ENCODE data around the gene EPHA8. TPM values are rescaled to one million over a fixed set of nuclear protein-coding genes. Genes with fewer than 3 reads are reported as not detected.

The EPHA8 gene
- total and polyA plus RNA-seq, 2 donors (not counting 1 experiment from before 2014, with no cell fraction given): not detected

DNA sequence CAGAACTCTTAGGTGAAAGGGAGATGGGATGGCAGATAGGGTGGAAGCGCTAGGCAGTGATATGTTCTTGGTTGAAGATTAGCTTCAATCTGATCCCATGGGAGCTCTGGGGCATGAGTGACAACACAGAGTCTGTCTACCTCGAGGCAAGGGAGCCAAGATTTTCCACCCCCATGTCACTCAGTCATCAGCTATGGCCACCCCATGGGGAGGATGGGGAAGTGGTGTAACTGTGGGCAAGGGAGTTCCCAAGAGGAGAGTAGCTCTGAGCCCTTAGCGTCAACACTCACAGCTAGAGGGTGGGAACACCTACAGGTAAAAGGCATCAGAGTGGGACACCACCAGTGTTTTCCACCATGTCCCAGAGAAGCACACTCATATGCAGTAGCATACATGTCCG lies 42.9 kb downstream of the EPHA8 start:
- Histone ChIP-seq H2AFZ (ENCODE audit: insufficient read depth, low read depth, low read length, poor library complexity, severe bottlenecking) (no peak overlapping the region), H3K36me3 (replicated peaks in 1 of 2; ENCODE audit: control extremely low read depth in 1 of 2, control insufficient read depth in 1 of 2, extremely low read depth in 1 of 2, insufficient read depth in 2 of 2, low read length in 1 of 2) (no peaks in the 10 kb centered on the region), H3K79me2 (ENCODE audit: control insufficient read depth, insufficient read depth, low read length) (no peaks in the 10 kb centered on the region), H3K27ac (ENCODE audit: low read length in 2 of 2) (no peak overlapping the region), H3K4me3 (ENCODE audit: control extremely low read depth in 1 of 5, extremely low read depth in 1 of 5, insufficient read depth in 1 of 5, low read depth in 2 of 5, low read length in 4 of 5) (no peak overlapping the region), H3K4me1 (ENCODE audit: control insufficient read depth in 2 of 2, insufficient read depth in 2 of 2, low read length in 2 of 2) (no peaks in the 10 kb centered on the region), H4K20me1 (ENCODE audit: control insufficient read depth, insufficient read depth, low read length, poor library complexity, severe bottlenecking) (no peaks in the 10 kb centered on the region), H3K9me3 (ENCODE audit: control extremely low read depth in 1 of 3, control insufficient read depth in 2 of 3, insufficient read depth in 1 of 3, low read length in 2 of 3) (no peaks in the 10 kb centered on the region), H3K27me3 (replicated peaks in 1 of 4; ENCODE audit: control extremely low read depth in 1 of 4, control insufficient read depth in 3 of 4, insufficient read depth in 4 of 4, low read length in 3 of 4) (peaks cover 0 to 8% (median 0%) of the 10 kb centered on the region in 4 experiments), H3K9ac (ENCODE audit: low read length) (no peak overlapping the region), H3K4me2 (replicated peaks; ENCODE audit: low read depth, low read length, poor library complexity, severe bottlenecking) (no peak overlapping the region)
- CTCF ChIA-PET: no interaction called here
- no peak for TF ChIP-seq EZH2 (IDR thresholded peaks at IDR 0.05; ENCODE audit: borderline replicate concordance, insufficient read depth, low read depth, low read length, poor library complexity, severe bottlenecking)
- TF ChIP-seq, protein P1, sequence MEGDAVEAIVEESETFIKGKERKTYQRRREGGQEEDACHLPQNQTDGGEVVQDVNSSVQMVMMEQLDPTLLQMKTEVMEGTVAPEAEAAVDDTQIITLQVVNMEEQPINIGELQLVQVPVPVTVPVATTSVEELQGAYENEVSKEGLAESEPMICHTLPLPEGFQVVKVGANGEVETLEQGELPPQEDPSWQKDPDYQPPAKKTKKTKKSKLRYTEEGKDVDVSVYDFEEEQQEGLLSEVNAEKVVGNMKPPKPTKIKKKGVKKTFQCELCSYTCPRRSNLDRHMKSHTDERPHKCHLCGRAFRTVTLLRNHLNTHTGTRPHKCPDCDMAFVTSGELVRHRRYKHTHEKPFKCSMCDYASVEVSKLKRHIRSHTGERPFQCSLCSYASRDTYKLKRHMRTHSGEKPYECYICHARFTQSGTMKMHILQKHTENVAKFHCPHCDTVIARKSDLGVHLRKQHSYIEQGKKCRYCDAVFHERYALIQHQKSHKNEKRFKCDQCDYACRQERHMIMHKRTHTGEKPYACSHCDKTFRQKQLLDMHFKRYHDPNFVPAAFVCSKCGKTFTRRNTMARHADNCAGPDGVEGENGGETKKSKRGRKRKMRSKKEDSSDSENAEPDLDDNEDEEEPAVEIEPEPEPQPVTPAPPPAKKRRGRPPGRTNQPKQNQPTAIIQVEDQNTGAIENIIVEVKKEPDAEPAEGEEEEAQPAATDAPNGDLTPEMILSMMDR (IDR thresholded peaks at IDR 0.05): no peak
- Mint-ChIP-seq H3K9me3 (ENCODE audit: insufficient read depth) (no peaks in the 10 kb centered on the region), H3K27me3 (peaks cover 51% of the 10 kb centered on the region), H3K4me1 (no peaks in the 10 kb centered on the region), H3K4me3 (no peak overlapping the region), H3K27ac (no peak overlapping the region)
- POLR2A ChIA-PET: no interaction called here
- intact Hi-C loops (cut with micrococcal nuclease): no loop called here
- WGBS (ENCODE audit: insufficient coverage): 88% methylated on average over 1 of the region's 4 CpGs
- ATAC-seq (ENCODE audit: low read depth) (no peak), DNase-seq (no peak)

DNA sequence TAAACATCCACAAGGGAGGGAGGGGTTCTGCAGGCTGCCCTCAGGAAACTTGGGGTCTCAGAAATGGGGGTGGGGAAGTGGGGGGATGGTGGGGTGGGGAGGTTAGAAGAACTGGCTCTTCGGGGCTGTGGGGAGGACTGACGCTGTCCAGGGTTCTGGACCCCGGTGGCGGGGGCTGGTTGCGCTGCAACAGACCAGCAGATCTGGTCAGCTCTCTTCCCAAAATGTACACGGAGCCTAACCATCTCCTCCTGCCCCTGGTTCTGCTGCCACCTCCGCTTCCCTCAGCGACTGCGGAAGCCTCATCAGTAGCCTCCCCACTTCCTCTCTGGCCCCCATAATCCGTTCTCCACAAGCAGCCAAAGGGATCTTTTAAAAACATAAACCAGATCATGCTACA lies 43.9 kb downstream of the EPHA8 start:
- no peaks in the 10 kb centered on the region for H3K36me3 ChIP-seq (replicated peaks in 1 of 2; ENCODE audit: control extremely low read depth in 1 of 2, control insufficient read depth in 1 of 2, extremely low read depth in 1 of 2, insufficient read depth in 2 of 2, low read length in 1 of 2)
- no peaks in the 10 kb centered on the region for H4K20me1 ChIP-seq (ENCODE audit: control insufficient read depth, insufficient read depth, low read length, poor library complexity, severe bottlenecking)
- intact Hi-C loops (cut with micrococcal nuclease): no loop called here
- H3K9ac ChIP-seq (ENCODE audit: low read length): no peak overlapping the region
- H3K4me1 Mint-ChIP-seq: no peaks in the 10 kb centered on the region
- DNase-seq (no peak), ATAC-seq (ENCODE audit: low read depth) (no peak)
- H3K9me3 ChIP-seq (ENCODE audit: control extremely low read depth in 1 of 3, control insufficient read depth in 2 of 3, insufficient read depth in 1 of 3, low read length in 2 of 3): no peaks in the 10 kb centered on the region
- H3K9me3 Mint-ChIP-seq (ENCODE audit: insufficient read depth): no peaks in the 10 kb centered on the region
- no peak overlapping the region for H3K4me3 ChIP-seq (ENCODE audit: control extremely low read depth in 1 of 5, extremely low read depth in 1 of 5, insufficient read depth in 1 of 5, low read depth in 2 of 5, low read length in 4 of 5)
- no peak overlapping the region for H3K4me3 Mint-ChIP-seq
- H3K4me2 ChIP-seq (replicated peaks; ENCODE audit: low read depth, low read length, poor library complexity, severe bottlenecking): no peak overlapping the region
- ChIA-PET CTCF (no interaction called here), POLR2A (no interaction called here)
- H3K27me3 Mint-ChIP-seq: peaks cover 55% of the 10 kb centered on the region
- no peak overlapping the region for H2AFZ ChIP-seq (ENCODE audit: insufficient read depth, low read depth, low read length, poor library complexity, severe bottlenecking)
- no peaks in the 10 kb centered on the region for H3K79me2 ChIP-seq (ENCODE audit: control insufficient read depth, insufficient read depth, low read length)
- H3K4me1 ChIP-seq (ENCODE audit: control insufficient read depth in 2 of 2, insufficient read depth in 2 of 2, low read length in 2 of 2): no peaks in the 10 kb centered on the region
- 12% methylated on average over 7 of the region's 10 CpGs for WGBS (ENCODE audit: insufficient coverage)
- TF ChIP-seq, protein P1 (IDR thresholded peaks at IDR 0.05): no peak
- no peak for TF ChIP-seq EZH2 (IDR thresholded peaks at IDR 0.05; ENCODE audit: borderline replicate concordance, insufficient read depth, low read depth, low read length, poor library complexity, severe bottlenecking)
- no peak overlapping the region for H3K27ac ChIP-seq (ENCODE audit: low read length in 2 of 2)
- no peak overlapping the region for H3K27ac Mint-ChIP-seq
- H3K27me3 ChIP-seq (replicated peaks in 1 of 4; ENCODE audit: control extremely low read depth in 1 of 4, control insufficient read depth in 3 of 4, insufficient read depth in 4 of 4, low read length in 3 of 4): peaks cover 0 to 8% (median 0%) of the 10 kb centered on the region in 4 experiments
